WTC11 (cell line): ENCODE results near the gene PSEN1. TPM values are rescaled to one million over a fixed set of nuclear protein-coding genes. Genes with fewer than 3 reads are reported as not detected.

ENCODE experiments used
- ATAC-seq: fragments of 200-7000 bp; cut with Tn5 transposase; 2 replicates; pipeline ENCODE4 v1.10.0; 2021; ENCODE audit warnings: mild to moderate bottlenecking, moderate library complexity
- CTCF ChIA-PET: fragments of 300-600 bp; sonication (Branson Sonifier 250); formaldehyde crosslinking; loops from one replicate; lab custom pipeline; 2021; ENCODE audit warnings: antibody characterized with exemption; lab: Charles Lee
- POLR2A ChIA-PET: fragments of 350-600 bp; sonication (Branson Sonifier 250); formaldehyde crosslinking; loops from one replicate; lab custom pipeline; 2021; ENCODE audit warnings: antibody characterized with exemption; lab: Charles Lee
- DNase-seq: peaks from one replicate; pipeline ENCODE4 v3.0.0; 2021; ENCODE audit warnings: low spot score
- H3K27ac Mint-ChIP-seq: 2 replicates; pipeline ENCODE4 v1.8.0; 2021; ENCODE audit warnings: mixed read lengths
- H3K27me3 Mint-ChIP-seq: 2 replicates; pipeline ENCODE4 v1.8.0; 2021; ENCODE audit warnings: low read depth, mild to moderate bottlenecking, moderate library complexity, mixed read lengths
- H3K36me3 Mint-ChIP-seq: 2 replicates; pipeline ENCODE4 v1.8.0; 2021; ENCODE audit warnings: mixed read lengths
- H3K4me1 Mint-ChIP-seq: 2 replicates; pipeline ENCODE4 v1.8.0; 2022; ENCODE audit warnings: mixed read lengths
- H3K4me3 Mint-ChIP-seq: 2 replicates; pipeline ENCODE4 v1.8.0; 2021; ENCODE audit warnings: mild to moderate bottlenecking, moderate library complexity, mixed read lengths
- H3K9me3 Mint-ChIP-seq: 2 replicates; pipeline ENCODE4 v1.8.0; 2021; ENCODE audit warnings: mixed read lengths
- ATF2 ChIP-seq: sonication (generic); formaldehyde crosslinking; IDR thresholded peaks from 2 replicates; pipeline ENCODE4 v1.8.1; 2022; ENCODE audit warnings: low read depth, missing genetic modification reagents, borderline replicate concordance
- CREB1 ChIP-seq: sonication (generic); formaldehyde crosslinking; IDR thresholded peaks from 2 replicates; pipeline ENCODE4 v1.8.0; 2023; ENCODE audit warnings: mild to moderate bottlenecking, missing genetic modification reagents
- E2F5 ChIP-seq: sonication (generic); formaldehyde crosslinking; IDR thresholded peaks from 2 replicates; pipeline ENCODE4 v1.8.1; 2022; ENCODE audit warnings: mild to moderate bottlenecking, moderate library complexity, missing genetic modification reagents
- EMX1 ChIP-seq: fragments of 250-450 bp; sonication (Bioruptor Pico); IDR thresholded peaks from 2 replicates; pipeline ENCODE4 v1.8.0; 2021; ENCODE audit warnings: mild to moderate bottlenecking
- FOXP1 ChIP-seq: sonication (generic); formaldehyde crosslinking; IDR thresholded peaks from 2 replicates; pipeline ENCODE4 v1.8.0; 2022; ENCODE audit warnings: missing genetic modification reagents, mild to moderate bottlenecking, moderate library complexity, borderline replicate concordance
- GTF2I ChIP-seq: fragments of 250-450 bp; sonication (Bioruptor Pico); conservative IDR thresholded peaks from 2 replicates; pipeline ENCODE4 v1.4.0; 2021; ENCODE audit warnings: mild to moderate bottlenecking
- IRF2 ChIP-seq: sonication (generic); formaldehyde crosslinking; IDR thresholded peaks from 2 replicates; pipeline ENCODE4 v1.8.0; 2022; ENCODE audit warnings: low read depth, missing genetic modification reagents, borderline replicate concordance
- JUN ChIP-seq: sonication (generic); formaldehyde crosslinking; IDR thresholded peaks from 2 replicates; pipeline ENCODE4 v1.8.0; 2023; ENCODE audit warnings: mild to moderate bottlenecking, missing genetic modification reagents
- KAT7 ChIP-seq: sonication (generic); formaldehyde crosslinking; IDR thresholded peaks from 2 replicates; pipeline ENCODE4 v1.8.1; 2023; ENCODE audit warnings: missing genetic modification reagents, mild to moderate bottlenecking, borderline replicate concordance
- MYBL2 ChIP-seq: sonication (generic); formaldehyde crosslinking; IDR thresholded peaks from 2 replicates; pipeline ENCODE4 v1.8.1; 2023; ENCODE audit warnings: mild to moderate bottlenecking, moderate library complexity, missing genetic modification reagents
- OVOL2 ChIP-seq: fragments of 250-450 bp; sonication (Bioruptor Pico); IDR thresholded peaks from 2 replicates; pipeline ENCODE4 v1.9.0; 2021; ENCODE audit warnings: mild to moderate bottlenecking, borderline replicate concordance
- PRRX2 ChIP-seq: fragments of 250-450 bp; sonication (Bioruptor Pico); IDR thresholded peaks from 2 replicates; pipeline ENCODE4 v1.8.0; 2021; ENCODE audit warnings: mild to moderate bottlenecking
- RORB ChIP-seq: fragments of 250-450 bp; sonication (Bioruptor Pico); IDR thresholded peaks from 2 replicates; pipeline ENCODE4 v1.9.0; 2021; ENCODE audit warnings: mild to moderate bottlenecking
- ZMAT4 ChIP-seq: fragments of 250-450 bp; sonication (Bioruptor Pico); IDR thresholded peaks from 2 replicates; pipeline ENCODE4 v1.9.0; 2021; ENCODE audit warnings: mild to moderate bottlenecking
- ZNF138 ChIP-seq: sonication (generic); formaldehyde crosslinking; conservative IDR thresholded peaks from 2 replicates; pipeline ENCODE4 v1.8.1; 2022; ENCODE audit warnings: mild to moderate bottlenecking, moderate library complexity, missing genetic modification reagents
- ZNF219 ChIP-seq: sonication (generic); formaldehyde crosslinking; IDR thresholded peaks from 2 replicates; pipeline ENCODE4 v1.8.0; 2023; ENCODE audit warnings: missing genetic modification reagents, mild to moderate bottlenecking, borderline replicate concordance
- ZNF281 ChIP-seq: sonication (generic); formaldehyde crosslinking; IDR thresholded peaks from 2 replicates; pipeline ENCODE4 v1.8.0; 2023; ENCODE audit warnings: mild to moderate bottlenecking, missing genetic modification reagents
- ZNF512 ChIP-seq: sonication (generic); formaldehyde crosslinking; IDR thresholded peaks from 2 replicates; pipeline ENCODE4 v1.8.1; 2022; ENCODE audit warnings: missing genetic modification reagents, borderline replicate concordance
- total RNA-seq: library from RNA; stranded (reverse); gene quantifications from 3 replicates; pipeline ENCODE4 v1.2.3, GENCODE V29; 2021
- TF ChIP-seq, protein P1 (sequence below): sonication (generic); formaldehyde crosslinking; IDR thresholded peaks from 2 replicates; pipeline ENCODE4 v1.8.1; 2023; ENCODE audit warnings: mild to moderate bottlenecking, missing genetic modification reagents, moderate library complexity

PSEN1 gene
- total RNA-seq, 1 experiment from 2014 or later, result 26.6 TPM

GRCh38 chr14:73211251-73212040 lies 75.1 kb downstream of the PSEN1 start (continued):
- TF ChIP-seq FOXP1 (CRISPR knock-in tag) (no peak), EMX1 (CRISPR knock-in tag) (no peak)

DNA sequence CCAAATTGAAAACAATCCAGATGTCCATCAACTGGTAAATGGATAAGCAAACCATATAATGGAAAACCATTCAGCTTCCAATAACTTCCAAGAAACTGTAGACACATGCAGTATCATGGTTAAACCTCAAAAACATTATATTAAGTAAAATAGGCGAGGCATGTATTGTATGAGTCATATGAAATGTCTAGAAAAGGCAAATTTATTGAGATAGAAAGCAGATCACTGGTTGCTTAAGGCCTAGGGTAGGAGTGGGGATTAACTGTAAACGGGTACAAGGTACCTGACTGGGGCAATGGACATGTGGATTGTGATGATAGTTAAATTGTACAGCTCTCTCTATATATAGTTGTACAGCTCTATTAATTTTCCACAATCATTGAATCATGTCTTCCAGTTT lies 79.7 kb downstream of the PSEN1 start:
- Mint-ChIP-seq H3K4me3 (no peak overlapping the region), H3K36me3 (peaks cover 47% of the 10 kb centered on the region), H3K9me3 (no peaks in the 10 kb centered on the region), H3K27ac (no peak overlapping the region), H3K27me3 (no peaks in the 10 kb centered on the region), H3K4me1 (no peaks in the 10 kb centered on the region)
- ChIA-PET POLR2A (interaction anchor here (1.2 kb wide), 1 partner anchor 20 kb away, joined by 3 read pairs; no protein-coding TSS in a partner anchor), CTCF (interaction anchor here (1.1 kb wide), 1 partner anchor 16 kb away, joined by 6 read pairs; no protein-coding TSS in a partner anchor)
- ATAC-seq (no peak), DNase-seq (no peak)
- TF ChIP-seq IRF2 (CRISPR knock-in tag) (no peak), FOXP1 (CRISPR knock-in tag) (no peak), CREB1 (no peak)

GRCh38 chr14:73217411-73217810 lies 81.1 kb downstream of the PSEN1 start:
- TF ChIP-seq GTF2I (CRISPR knock-in tag) (no peak), ATF2 (CRISPR knock-in tag) (no peak), ZNF219 (CRISPR knock-in tag) (no peak), MYBL2 (CRISPR knock-in tag) (no peak), ZMAT4 (CRISPR knock-in tag) (no peak), JUN (CRISPR knock-in tag) (no peak), OVOL2 (CRISPR knock-in tag) (no peak)
- TF ChIP-seq, protein P1, sequence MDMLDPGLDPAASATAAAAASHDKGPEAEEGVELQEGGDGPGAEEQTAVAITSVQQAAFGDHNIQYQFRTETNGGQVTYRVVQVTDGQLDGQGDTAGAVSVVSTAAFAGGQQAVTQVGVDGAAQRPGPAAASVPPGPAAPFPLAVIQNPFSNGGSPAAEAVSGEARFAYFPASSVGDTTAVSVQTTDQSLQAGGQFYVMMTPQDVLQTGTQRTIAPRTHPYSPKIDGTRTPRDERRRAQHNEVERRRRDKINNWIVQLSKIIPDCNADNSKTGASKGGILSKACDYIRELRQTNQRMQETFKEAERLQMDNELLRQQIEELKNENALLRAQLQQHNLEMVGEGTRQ, result no peak
- ChIA-PET CTCF (interaction anchor here (0.6 to 0.7 kb wide), 2 partner anchors 15 to 362 kb away, joined by 3 to 6 read pairs; no protein-coding TSS in a partner anchor), POLR2A (interaction anchor here (0.7 kb wide), 1 partner anchor 15 kb away, joined by 4 read pairs; no protein-coding TSS in a partner anchor)
- no peak for DNase-seq
- H3K4me1 Mint-ChIP-seq, result peaks cover 9% of the 10 kb centered on the region
- no peaks in the 10 kb centered on the region for H3K27me3 Mint-ChIP-seq
- no peak overlapping the region for H3K27ac Mint-ChIP-seq
- peaks cover 45% of the 10 kb centered on the region for H3K36me3 Mint-ChIP-seq
- no peak overlapping the region for H3K4me3 Mint-ChIP-seq
- ATAC-seq, result no peak
- H3K9me3 Mint-ChIP-seq, result no peaks in the 10 kb centered on the region

- Mint-ChIP-seq H3K4me3 (no peak overlapping the region), H3K36me3 (peaks cover 29% of the 10 kb centered on the region), H3K27me3 (no peaks in the 10 kb centered on the region), H3K4me1 (peaks cover 19% of the 10 kb centered on the region), H3K9me3 (no peaks in the 10 kb centered on the region), H3K27ac (no peak overlapping the region)
- DNase-seq (no peak), ATAC-seq (no peak)
- CTCF ChIA-PET, result interaction anchor here (1.9 kb wide), 1 partner anchor 12 kb away, joined by 10 read pairs; no protein-coding TSS in a partner anchor
- POLR2A ChIA-PET, result no interaction called here
- TF ChIP-seq KAT7 (CRISPR knock-in tag) (no peak), E2F5 (CRISPR knock-in tag) (no peak), ZNF138 (no peak), ZNF512 (CRISPR knock-in tag) (no peak), ZNF281 (CRISPR knock-in tag) (no peak), OVOL2 (CRISPR knock-in tag) (no peak), JUN (CRISPR knock-in tag) (no peak), PRRX2 (no peak), RORB (CRISPR knock-in tag) (no peak)
These were observed 83.8 kb downstream of the PSEN1 start for GRCh38 chr14:73220061-73220460.
